ENCODE data around the gene PRICKLE2. TPM values are rescaled to one million over a fixed set of nuclear protein-coding genes. Genes with fewer than 3 reads are reported as not detected.

PRICKLE2 gene
- total and polyA plus RNA-seq, 2 donors (not counting 3 experiments of a cell fraction or from before 2014, with no cell fraction given) = 3.0 to 7.1 TPM

DNA sequence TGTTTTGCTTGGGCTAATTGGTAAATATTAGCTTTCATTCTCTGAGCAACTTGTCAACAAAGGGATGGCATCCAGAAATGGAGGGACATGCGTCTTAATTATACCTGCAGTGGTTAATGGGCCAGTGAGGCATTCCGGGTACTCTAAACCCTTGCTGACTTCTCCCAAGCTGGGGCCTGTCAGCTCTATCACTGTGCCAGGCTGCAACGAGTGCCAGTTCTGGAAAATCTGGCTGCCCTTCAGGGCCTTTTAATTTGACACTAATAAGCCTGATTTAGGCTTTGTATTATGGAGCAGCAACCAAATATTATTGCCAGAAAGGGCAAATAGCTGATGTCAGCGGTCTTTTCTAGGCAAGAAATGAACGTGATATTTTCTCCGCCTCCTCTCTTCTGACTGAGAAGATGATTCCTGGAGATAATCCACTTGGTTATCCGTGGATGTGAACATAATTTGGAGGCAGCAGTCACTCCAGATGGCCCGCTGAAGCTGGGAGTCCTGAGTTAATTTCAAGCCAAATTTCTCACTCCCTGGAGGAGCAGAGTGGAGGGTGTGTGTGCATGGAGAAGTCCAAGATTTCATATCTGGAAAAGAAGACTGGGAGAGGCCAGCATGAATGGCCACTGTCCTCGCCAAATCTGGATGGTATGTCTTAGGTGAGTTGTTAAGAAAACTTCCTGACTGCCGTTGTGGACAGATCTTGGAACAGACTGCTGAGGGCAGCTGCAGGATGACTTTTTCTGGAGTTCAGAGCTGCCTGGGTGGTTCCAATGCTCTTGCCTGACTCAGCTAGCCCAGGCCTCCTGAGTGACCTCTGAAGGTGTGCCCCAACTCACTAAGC, 157.5 kb downstream of the PRICKLE2 start:
- Histone ChIP-seq H2AFZ (ENCODE audit: low read depth, low read length) (no peak overlapping the region), H3K9me1 (replicated peaks; ENCODE audit: control insufficient read depth, extremely low read depth, insufficient read depth, low read length) (no peaks in the 10 kb centered on the region), H3K9me3 (replicated peaks; ENCODE audit: control insufficient read depth, insufficient read depth, low read length) (no peaks in the 10 kb centered on the region), H3K36me3 (ENCODE audit: control insufficient read depth in 2 of 2, extremely low read depth in 1 of 2, insufficient read depth in 2 of 2, low read length in 2 of 2) (no peaks in the 10 kb centered on the region), H4K20me1 (replicated peaks; ENCODE audit: control insufficient read depth, extremely low read depth, insufficient read depth, low read length) (no peaks in the 10 kb centered on the region), H3K4me2 (ENCODE audit: insufficient read depth, low read length) (no peak overlapping the region), H3K79me2 (ENCODE audit: control insufficient read depth, insufficient read depth, low read length) (no peaks in the 10 kb centered on the region), H3K4me1 (ENCODE audit: control insufficient read depth, extremely low read depth, insufficient read depth, low read length) (no peaks in the 10 kb centered on the region), H3K4me3 (replicated peaks in 1 of 3; ENCODE audit: insufficient read depth in 1 of 3, low read depth in 1 of 3, low read length in 3 of 3) (no peak overlapping the region), H3K27me3 (ENCODE audit: control insufficient read depth in 2 of 2, insufficient read depth in 2 of 2, low read length in 2 of 2) (peaks cover 6 to 11% of the 10 kb centered on the region in 2 experiments), H3K27ac (ENCODE audit: insufficient read depth, low read depth, low read length) (no peak overlapping the region), H3K9ac (replicated peaks; ENCODE audit: extremely low read depth, insufficient read depth, low read length) (no peak overlapping the region)
- POLR2A ChIA-PET = no interaction called here
- FAIRE-seq = no peak
- dilution Hi-C loops (cut with MboI; ENCODE audit: extremely low pct_ligation_motif_present, low sequenced_read_pairs) = no loop called here
- CTCF ChIA-PET = interaction anchor here (1.3 to 2.0 kb wide), 2 partner anchors 9 to 396 kb away, joined by 4 read pairs; no protein-coding TSS in a partner anchor
- BruUV-seq (replicated peaks) = no TSS peak
- TF ChIP-seq FOS (IDR thresholded peaks at IDR 0.05; ENCODE audit: borderline replicate concordance, insufficient read depth, low read length) (no peak), EZH2 (IDR thresholded peaks at IDR 0.05; ENCODE audit: borderline replicate concordance, low read depth, low read length, severe bottlenecking) (no peak), GATA2 (IDR thresholded peaks at IDR 0.05; ENCODE audit: insufficient read depth, insufficient read length, low read depth, low read length) (no peak), POLR2A (IDR thresholded peaks at IDR 0.05; ENCODE audit: low read depth, low read length) (no peak), JUN (IDR thresholded peaks at IDR 0.05; ENCODE audit: borderline replicate concordance, insufficient read depth, insufficient read length, low read depth) (no peak), MYC (IDR thresholded peaks at IDR 0.05; ENCODE audit: low read depth, low read length) (no peak), POLR2AphosphoS5 (IDR thresholded peaks at IDR 0.05; ENCODE audit: insufficient read depth, low read depth, low read length) (no peak)
- TF ChIP-seq, protein P1, sequence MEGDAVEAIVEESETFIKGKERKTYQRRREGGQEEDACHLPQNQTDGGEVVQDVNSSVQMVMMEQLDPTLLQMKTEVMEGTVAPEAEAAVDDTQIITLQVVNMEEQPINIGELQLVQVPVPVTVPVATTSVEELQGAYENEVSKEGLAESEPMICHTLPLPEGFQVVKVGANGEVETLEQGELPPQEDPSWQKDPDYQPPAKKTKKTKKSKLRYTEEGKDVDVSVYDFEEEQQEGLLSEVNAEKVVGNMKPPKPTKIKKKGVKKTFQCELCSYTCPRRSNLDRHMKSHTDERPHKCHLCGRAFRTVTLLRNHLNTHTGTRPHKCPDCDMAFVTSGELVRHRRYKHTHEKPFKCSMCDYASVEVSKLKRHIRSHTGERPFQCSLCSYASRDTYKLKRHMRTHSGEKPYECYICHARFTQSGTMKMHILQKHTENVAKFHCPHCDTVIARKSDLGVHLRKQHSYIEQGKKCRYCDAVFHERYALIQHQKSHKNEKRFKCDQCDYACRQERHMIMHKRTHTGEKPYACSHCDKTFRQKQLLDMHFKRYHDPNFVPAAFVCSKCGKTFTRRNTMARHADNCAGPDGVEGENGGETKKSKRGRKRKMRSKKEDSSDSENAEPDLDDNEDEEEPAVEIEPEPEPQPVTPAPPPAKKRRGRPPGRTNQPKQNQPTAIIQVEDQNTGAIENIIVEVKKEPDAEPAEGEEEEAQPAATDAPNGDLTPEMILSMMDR (IDR thresholded peaks at IDR 0.05; ENCODE audit: extremely low read depth in 1 of 2, insufficient read depth in 1 of 2, low read depth in 1 of 2, low read length in 2 of 2) = no peak
- TF ChIP-seq, protein P2, sequence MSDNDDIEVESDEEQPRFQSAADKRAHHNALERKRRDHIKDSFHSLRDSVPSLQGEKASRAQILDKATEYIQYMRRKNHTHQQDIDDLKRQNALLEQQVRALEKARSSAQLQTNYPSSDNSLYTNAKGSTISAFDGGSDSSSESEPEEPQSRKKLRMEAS (IDR thresholded peaks at IDR 0.05; ENCODE audit: insufficient read depth, insufficient read length) = no peak
- no peak for DNase-seq (ENCODE audit: low read depth, low spot score)
- intact Hi-C loops (cut with micrococcal nuclease) = no loop called here
